Spinal cord (tissue), 10 donors: ENCODE data around the gene ANKRD11. TPM values are rescaled to one million over a fixed set of nuclear protein-coding genes. Genes with fewer than 3 reads are reported as not detected.

Experiments
- DNase-seq, 6 donors: peaks; one replicate each; pipeline versions ENCODE4 v3.0.0 to v3.0.0-alpha.2; 2013 to 2015; ENCODE audit warnings: low spot score in 6 of 6, low read depth in 4 of 6
- H3K27ac ChIP-seq: one replicate; pipeline ENCODE4 v1.5.1; 2013; ENCODE audit warnings: low read depth, low read length, control low read depth
- H3K27me3 ChIP-seq: one replicate; pipeline ENCODE4 v1.6.1; 2013; ENCODE audit warnings: low read length; ENCODE audit not compliant: control insufficient read depth, insufficient read depth
- H3K36me3 ChIP-seq: one replicate; pipeline ENCODE4 v1.6.1; 2013; ENCODE audit warnings: low read length; ENCODE audit not compliant: control insufficient read depth, insufficient read depth
- H3K4me1 ChIP-seq: one replicate; pipeline ENCODE4 v1.6.1; 2013; ENCODE audit warnings: low read length; ENCODE audit not compliant: control insufficient read depth, insufficient read depth
- H3K4me3 ChIP-seq: one replicate; pipeline ENCODE4 v1.5.1; 2013; ENCODE audit warnings: low read depth, low read length, control low read depth
- H3K9me3 ChIP-seq: one replicate; pipeline ENCODE4 v1.6.1; 2013; ENCODE audit warnings: low read length; ENCODE audit not compliant: control insufficient read depth, insufficient read depth
- WGBS: methylation state at CpG from one replicate; pipeline ENCODE4 v1.1.5; 2013; ENCODE audit warnings: missing lambda C conversion rate; ENCODE audit not compliant: insufficient coverage; 5-methylcytosine and 5-hydroxymethylcytosine counted together
- polyA plus RNA-seq, 2 donors: library from polyadenylated mRNA; unstranded; fragments of 120-200 nt; gene quantifications; one replicate each; pipeline ENCODE4 v1.2.1, GENCODE V29; 2013; ENCODE audit not compliant: insufficient read length in 2 of 2
- total RNA-seq, 2 donors: library from RNA; depleted of rRNA in 1 of 2; stranded (reverse); fragments of 120-200 nt in 1 of 2; fragments of >200 nt in 1 of 2; gene quantifications; one replicate each; pipeline versions ENCODE4 v1.2.3 to v1.2.4, GENCODE V29; 2013 to 2014
- donor health status: healthy.

The ANKRD11 gene
- total and polyA plus RNA-seq, 4 donors: 38.2 to 104 (median 73.5) TPM

GRCh38 chr16:89375686-89376085, 114.7 kb downstream of the ANKRD11 start:
- Histone ChIP-seq H3K27ac (no peak overlapping the region), H3K4me3 (no peak overlapping the region)

GRCh38 chr16:89375021-89375420, 115.3 kb downstream of the ANKRD11 start:
- DNase-seq: peak in 1 of 6 donors; percentile 90
- no peak overlapping the region for H3K4me3 ChIP-seq
- no peaks in the 10 kb centered on the region for H3K27me3 ChIP-seq
- peaks cover 38% of the 10 kb centered on the region for H3K4me1 ChIP-seq
- 54% methylated on average over 18 of the region's 19 CpGs for WGBS
- H3K27ac ChIP-seq: no peak overlapping the region
- peaks cover 22% of the 10 kb centered on the region for H3K36me3 ChIP-seq
- peaks cover 4% of the 10 kb centered on the region for H3K9me3 ChIP-seq

More at GRCh38 chr16:89375686-89376085, 114.7 kb downstream of the ANKRD11 start:
- no peaks in the 10 kb centered on the region for H3K27me3 ChIP-seq
- H3K36me3 ChIP-seq: peaks cover 16% of the 10 kb centered on the region
- WGBS: 79% methylated on average over 6 of the region's 10 CpGs
- no peak for DNase-seq
- H3K4me1 ChIP-seq: peaks cover 37% of the 10 kb centered on the region
- peaks cover 4% of the 10 kb centered on the region for H3K9me3 ChIP-seq

- WGBS: 24% methylated on average over 11 of the region's 18 CpGs
- peaks cover 42% of the 10 kb centered on the region for H3K4me1 ChIP-seq
- no peak overlapping the region for H3K4me3 ChIP-seq
- DNase-seq: peak in 2 of 6 donors; percentile 62 to 87
- no peaks in the 10 kb centered on the region for H3K27me3 ChIP-seq
- H3K9me3 ChIP-seq: peaks cover 4% of the 10 kb centered on the region
- H3K27ac ChIP-seq: no peak overlapping the region
- H3K36me3 ChIP-seq: peaks cover 22% of the 10 kb centered on the region
These were observed 115.9 kb downstream of the ANKRD11 start for GRCh38 chr16:89374393-89374960.

- DNase-seq: no peak
- WGBS: 78% methylated on average over 26 of the region's 32 CpGs
- Histone ChIP-seq H3K36me3 (peaks cover 22% of the 10 kb centered on the region), H3K27me3 (no peaks in the 10 kb centered on the region), H3K9me3 (peaks cover 4% of the 10 kb centered on the region), H3K4me3 (no peak overlapping the region), H3K27ac (peak overlapping the region; percentile 43), H3K4me1 (peaks cover 43% of the 10 kb centered on the region)
These were observed 116.8 kb downstream of the ANKRD11 start for GRCh38 chr16:89373355-89374110.

DNA sequence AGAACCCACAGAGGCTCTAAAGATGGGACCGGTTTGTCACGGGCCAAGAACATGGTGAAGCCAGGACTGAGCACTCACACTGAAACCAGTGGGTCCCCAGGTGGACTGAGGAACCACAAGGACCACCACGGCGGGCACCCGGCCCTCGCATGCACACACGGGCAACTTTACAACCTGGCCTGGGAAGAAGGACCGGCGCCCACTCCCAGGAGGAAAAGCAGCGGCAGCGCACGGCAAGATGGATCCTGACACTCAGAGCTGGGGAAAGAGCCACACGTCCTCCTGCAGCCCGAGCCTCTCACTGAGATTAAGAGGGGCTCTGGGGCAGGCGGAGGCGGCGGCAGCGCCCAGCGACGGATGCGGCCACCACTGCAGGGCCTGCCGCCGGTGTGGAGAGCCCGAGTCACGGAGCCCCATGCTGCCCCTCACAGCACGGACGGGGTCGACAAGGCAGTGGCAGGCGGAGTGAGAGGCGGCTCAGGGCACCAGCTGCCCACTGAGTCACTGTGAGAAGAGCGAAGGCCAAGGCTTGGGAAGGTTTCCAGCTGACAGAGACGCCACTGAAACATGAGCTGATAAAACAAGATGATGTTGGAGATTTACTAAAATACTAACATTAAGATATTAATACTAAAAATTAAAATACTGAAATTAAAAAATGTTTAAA, 118.3 kb downstream of the ANKRD11 start:
- peaks cover 4% of the 10 kb centered on the region for H3K9me3 ChIP-seq
- peaks cover 22% of the 10 kb centered on the region for H3K36me3 ChIP-seq
- no peak for DNase-seq
- 91% methylated on average over 30 of the region's 32 CpGs for WGBS
- no peaks in the 10 kb centered on the region for H3K27me3 ChIP-seq
- H3K4me3 ChIP-seq: no peak overlapping the region
- no peak overlapping the region for H3K27ac ChIP-seq
- peaks cover 56% of the 10 kb centered on the region for H3K4me1 ChIP-seq

GRCh38 chr16:89371386-89371785, 119.0 kb downstream of the ANKRD11 start:
- Histone ChIP-seq H3K4me1 (peaks cover 63% of the 10 kb centered on the region), H3K27ac (no peak overlapping the region), H3K36me3 (peaks cover 22% of the 10 kb centered on the region), H3K9me3 (peaks cover 4% of the 10 kb centered on the region), H3K4me3 (no peak overlapping the region), H3K27me3 (no peaks in the 10 kb centered on the region)
- WGBS: 80% methylated on average over 4 of the region's 12 CpGs
- no peak for DNase-seq

DNA sequence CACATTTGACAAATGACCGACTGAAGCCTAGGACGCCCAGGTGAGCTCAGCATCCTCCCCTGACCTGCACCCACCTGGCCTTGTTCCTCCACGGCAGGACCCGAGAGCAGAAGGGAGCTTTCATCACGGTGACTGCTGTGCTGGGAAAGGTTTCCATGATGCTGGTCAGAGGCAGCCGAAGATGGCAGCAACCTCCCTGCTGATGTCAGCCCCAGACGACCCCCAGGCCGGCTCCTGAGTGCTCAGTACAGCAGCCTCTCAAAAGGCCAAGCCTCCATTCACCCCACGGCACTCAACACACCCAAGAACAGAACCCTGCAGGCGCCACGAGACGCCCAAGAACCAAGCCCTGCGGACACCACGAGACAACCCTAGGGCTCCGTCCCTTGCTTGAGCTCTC, 119.8 kb downstream of the ANKRD11 start:
- H3K4me1 ChIP-seq: peaks cover 64% of the 10 kb centered on the region
- no peaks in the 10 kb centered on the region for H3K27me3 ChIP-seq
- H3K4me3 ChIP-seq: no peak overlapping the region
- no peak overlapping the region for H3K27ac ChIP-seq
- H3K9me3 ChIP-seq: no peaks in the 10 kb centered on the region
- DNase-seq: no peak
- peaks cover 22% of the 10 kb centered on the region for H3K36me3 ChIP-seq
- WGBS: 92% methylated on average over 14 of the region's 15 CpGs

DNA sequence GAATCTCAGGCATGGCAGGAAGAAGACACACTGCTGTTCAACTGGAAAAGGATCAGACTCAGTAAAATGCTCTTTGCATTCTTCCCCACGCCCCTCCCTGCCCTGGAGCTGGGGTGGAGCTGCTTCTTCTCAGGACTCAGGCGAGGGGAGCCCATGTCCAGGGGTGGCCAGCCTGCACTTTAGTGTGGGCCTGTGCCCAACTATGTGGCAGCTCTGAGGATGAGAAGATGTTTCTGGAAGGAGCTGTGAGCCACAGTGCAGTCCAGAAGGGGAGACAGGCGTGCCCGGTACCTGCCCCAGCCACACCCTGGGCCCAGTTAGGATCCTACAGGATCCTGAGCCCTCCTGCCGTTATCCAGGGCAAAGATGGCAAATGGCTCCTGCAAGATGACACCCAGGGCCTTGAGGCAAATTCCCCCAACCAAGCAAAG, 120.3 kb downstream of the ANKRD11 start:
- Histone ChIP-seq H3K4me3 (no peak overlapping the region), H3K9me3 (no peaks in the 10 kb centered on the region), H3K4me1 (peaks cover 64% of the 10 kb centered on the region), H3K27me3 (no peaks in the 10 kb centered on the region), H3K27ac (peak overlapping the region; percentile 29), H3K36me3 (peaks cover 22% of the 10 kb centered on the region)
- WGBS: 86% methylated on average over 5 of the region's 5 CpGs
- no peak for DNase-seq

- DNase-seq: peak in 1 of 6 donors; percentile 33
- 73% methylated on average over 14 of the region's 17 CpGs for WGBS
- peaks cover 64% of the 10 kb centered on the region for H3K4me1 ChIP-seq
- H3K9me3 ChIP-seq: no peaks in the 10 kb centered on the region
- H3K27ac ChIP-seq: peak overlapping the region; percentile 29
- no peak overlapping the region for H3K4me3 ChIP-seq
- no peaks in the 10 kb centered on the region for H3K27me3 ChIP-seq
- peaks cover 22% of the 10 kb centered on the region for H3K36me3 ChIP-seq
These were observed 121.0 kb downstream of the ANKRD11 start for GRCh38 chr16:89369266-89369895.
